BJ (cell line): ENCODE data around the gene PBX3. TPM values are rescaled to one million over a fixed set of nuclear protein-coding genes. Genes with fewer than 3 reads are reported as not detected.

Source experiments
- CTCF ChIA-PET: fragments of 350-600 bp; formaldehyde crosslinking; extraction: SDS; loops from one replicate; lab custom pipeline; 2021; ENCODE audit warnings: antibody characterized with exemption, inconsistent platforms; lab: Yijun Ruan, JAX
- POLR2A ChIA-PET: fragments of 300-600 bp; sonication (Branson Sonifier 250); formaldehyde crosslinking; extraction: SDS; loops from one replicate; lab custom pipeline; 2021; ENCODE audit warnings: antibody characterized with exemption; lab: Charles Lee
- DNase-seq: peaks from one replicate; pipeline ENCODE4 v3.0.0-alpha.2; 2011; ENCODE audit warnings: low read depth
- H3K27me3 ChIP-seq: 2 replicates; pipeline ENCODE4 v1.6.0; 2011; ENCODE audit warnings: low read length; ENCODE audit not compliant: control insufficient read depth, insufficient read depth
- H3K36me3 ChIP-seq: 2 replicates; pipeline ENCODE4 v1.5.1; 2011; ENCODE audit warnings: low read length; ENCODE audit not compliant: control insufficient read depth, insufficient read depth
- H3K4me3 ChIP-seq: 2 replicates; pipeline ENCODE4 v1.5.1; 2011; ENCODE audit warnings: low read depth, mild to moderate bottlenecking, control low read depth, low read length
- CTCF ChIP-seq: IDR thresholded peaks from 2 replicates; pipeline ENCODE4 v1.5.1; 2011; ENCODE audit warnings: low read depth, mild to moderate bottlenecking, control low read depth, inconsistent platforms, low read length, moderate library complexity; ENCODE audit not compliant: insufficient read depth
- polyA plus RNA-seq: library from polyadenylated mRNA; depleted of rRNA; stranded (reverse); fragments of >200 nt; gene quantifications from 2 replicates; pipeline ENCODE4 v1.2.3, GENCODE V29; 2011

The PBX3 gene
- polyA plus RNA-seq, 1 experiment, result 27.9 TPM

GRCh38 chr9:125988479-125989050 is 241.4 kb downstream of the PBX3 start:
- no peak overlapping the region for H3K4me3 ChIP-seq
- TF ChIP-seq CTCF, result no peak
- no peak for DNase-seq
- H3K27me3 ChIP-seq, result peaks cover 3% of the 10 kb centered on the region
- CTCF ChIA-PET, result no interaction called here
- H3K36me3 ChIP-seq, result no peaks in the 10 kb centered on the region
- POLR2A ChIA-PET, result no interaction called here

GRCh38 chr9:125989090-125989501 is 241.9 kb downstream of the PBX3 start:
- TF ChIP-seq CTCF, result no peak
- no peak overlapping the region for H3K4me3 ChIP-seq
- CTCF ChIA-PET, result no interaction called here
- H3K36me3 ChIP-seq, result no peaks in the 10 kb centered on the region
- POLR2A ChIA-PET, result no interaction called here
- no peak for DNase-seq
- H3K27me3 ChIP-seq, result peaks cover 3% of the 10 kb centered on the region

GRCh38 chr9:125989524-125990180 is 242.5 kb downstream of the PBX3 start:
- no peak for TF ChIP-seq CTCF
- ChIA-PET CTCF (no interaction called here), POLR2A (no interaction called here)
- no peak overlapping the region for H3K4me3 ChIP-seq
- no peaks in the 10 kb centered on the region for H3K36me3 ChIP-seq
- DNase-seq, result no peak
- H3K27me3 ChIP-seq, result peaks cover 3% of the 10 kb centered on the region

GRCh38 chr9:125990186-125990792 is 243.1 kb downstream of the PBX3 start:
- H3K36me3 ChIP-seq, result no peaks in the 10 kb centered on the region
- H3K27me3 ChIP-seq, result peaks cover 5% of the 10 kb centered on the region
- no peak overlapping the region for H3K4me3 ChIP-seq
- no peak for DNase-seq
- TF ChIP-seq CTCF, result no peak
- ChIA-PET POLR2A (no interaction called here), CTCF (no interaction called here)

- no peak for DNase-seq
- Histone ChIP-seq H3K4me3 (no peak overlapping the region), H3K36me3 (no peaks in the 10 kb centered on the region), H3K27me3 (peaks cover 5% of the 10 kb centered on the region)
- ChIA-PET POLR2A (no interaction called here), CTCF (no interaction called here)
- TF ChIP-seq CTCF, result no peak
These were observed 243.6 kb downstream of the PBX3 start for GRCh38 chr9:125990793-125991220.
